D721Med (cell line): ENCODE results near the gene HSF5.
A peak's percentile ranks its signal among the peaks of the same experiment; 100 is the strongest.

Experiments used
- DNase-seq: peaks from one replicate; pipeline ENCODE4 v3.0.0; 2011; ENCODE audit warnings: low spot score; ENCODE audit not compliant: insufficient read length
- FAIRE-seq: peaks from 2 replicates; lab custom pipeline; 2011; peaks lifted over from hg19 to GRCh38; lab: Jason Lieb, UNC
- CTCF ChIP-seq: IDR thresholded peaks from 2 replicates; pipeline ENCODE4 v1.5.1; 2012; ENCODE audit warnings: mild to moderate bottlenecking, control low read depth; ENCODE audit not compliant: insufficient read depth; ENCODE audit errors: missing control alignments

HSF5 gene

DNA sequence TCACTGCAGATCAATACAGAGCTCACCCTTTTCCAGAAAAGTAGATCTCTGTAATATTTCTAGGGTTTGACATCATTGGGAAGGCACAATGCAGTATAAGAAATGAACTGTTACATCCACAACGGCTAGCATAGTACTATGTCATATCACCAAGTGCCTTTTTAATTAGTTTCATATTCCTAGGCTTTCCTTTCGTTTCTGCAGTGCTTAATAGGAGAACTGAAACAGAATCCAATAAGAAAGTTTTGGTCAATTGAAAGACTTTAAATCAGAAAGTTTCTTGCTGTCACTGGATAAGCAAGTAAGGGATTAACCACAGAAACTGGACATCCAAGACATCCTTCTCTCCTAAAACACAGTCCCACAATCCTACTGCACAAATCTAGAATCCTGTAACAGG lies 67.4 kb downstream of the HSF5 start:
- FAIRE-seq (no peak), DNase-seq (no peak)
- TF ChIP-seq CTCF, result no peak

GRCh38 chr17:58417300-58418092 lies 70.7 kb downstream of the HSF5 start, which contains the start of gene RNF43:
RNF43 (minus strand) TSS chr17:58417534; CDS start chr17:58415577, 1,957 bp downstream.
- DNase-seq (peak; percentile 80), FAIRE-seq (peak; percentile 55)
- peak; percentile 92 for TF ChIP-seq CTCF

GRCh38 chr17:58416937-58417299 lies 71.3 kb downstream of the HSF5 start:
- DNase-seq (no peak), FAIRE-seq (no peak)
- TF ChIP-seq CTCF, result no peak

DNA sequence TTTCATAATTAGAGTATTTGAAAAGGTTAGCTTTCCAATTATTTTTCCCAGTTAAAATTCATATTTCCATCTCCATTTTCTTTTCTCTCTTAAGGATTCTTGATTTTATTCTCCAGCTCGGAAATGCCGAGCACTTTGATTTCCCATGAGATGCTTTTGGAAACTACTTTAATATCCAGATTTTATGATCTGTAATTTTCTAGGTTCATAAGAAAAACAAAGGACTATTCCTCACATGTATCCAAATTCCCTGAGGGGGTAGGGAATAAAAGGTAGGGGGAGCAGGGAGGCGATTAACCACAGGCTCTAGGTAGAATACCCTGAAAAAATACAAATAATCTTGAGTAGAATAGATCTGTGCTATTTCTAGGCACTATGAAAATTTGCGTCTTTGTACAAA lies 71.8 kb downstream of the HSF5 start:
- no peak for DNase-seq
- TF ChIP-seq CTCF, result no peak
- no peak for FAIRE-seq

- DNase-seq (no peak), FAIRE-seq (no peak)
- no peak for TF ChIP-seq CTCF
Measured at GRCh38 chr17:58415371-58416055, 72.7 kb downstream of the HSF5 start.

DNA sequence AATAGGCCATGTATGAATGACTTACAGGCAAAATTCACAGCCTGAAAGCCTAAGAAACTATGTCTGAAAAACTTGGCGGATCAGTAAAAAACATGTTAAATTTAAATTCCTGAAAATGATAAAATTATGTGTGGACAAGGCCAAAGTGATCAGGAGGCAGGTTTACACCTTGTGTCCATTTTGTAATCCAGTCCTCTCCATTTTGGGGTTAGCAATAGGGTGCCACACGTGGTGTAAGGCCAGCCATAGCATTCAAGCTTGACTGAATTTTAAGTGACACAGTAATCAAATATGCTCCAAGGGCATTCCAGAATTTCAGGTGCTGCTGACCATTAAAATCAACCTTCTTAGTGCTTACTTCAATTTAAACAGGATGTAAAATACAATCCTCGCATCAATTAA lies 73.6 kb downstream of the HSF5 start:
- no peak for TF ChIP-seq CTCF
- FAIRE-seq (no peak), DNase-seq (no peak)

DNA sequence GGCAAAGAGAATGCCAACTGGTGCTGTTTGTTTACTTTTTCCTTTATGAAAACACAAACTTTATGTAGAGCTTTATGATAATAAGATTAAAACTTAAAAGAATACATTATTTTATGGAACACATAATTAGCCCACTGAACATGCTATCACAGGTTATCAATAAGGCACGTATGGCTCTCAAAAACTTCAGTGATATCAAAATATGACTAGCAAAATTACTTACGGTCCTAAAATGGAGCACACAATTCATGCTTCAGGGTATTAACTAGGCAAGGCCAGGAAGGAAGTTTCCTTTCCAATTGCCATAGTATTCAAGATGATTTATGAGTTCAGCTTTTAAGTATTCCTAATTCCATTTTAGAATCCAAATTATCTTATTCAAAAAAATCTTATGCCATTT lies 74.5 kb downstream of the HSF5 start:
- no peak for DNase-seq
- TF ChIP-seq CTCF, result no peak
- no peak for FAIRE-seq
